Kidney epithelial cell (primary cell): ENCODE measurements around the gene CCL23. TPM values are rescaled to one million over a fixed set of nuclear protein-coding genes. Genes with fewer than 3 reads are reported as not detected.

Source experiments
- DNase-seq: peaks from one replicate; pipeline ENCODE4 v3.0.0-alpha.2; 2010; ENCODE audit warnings: low read depth
- H3K27me3 ChIP-seq: 2 replicates; pipeline ENCODE4 v1.6.0; 2011; ENCODE audit warnings: low read length; ENCODE audit not compliant: control insufficient read depth, insufficient read depth
- H3K36me3 ChIP-seq: 2 replicates; pipeline ENCODE4 v1.5.1; 2011; ENCODE audit warnings: low read length; ENCODE audit not compliant: control insufficient read depth, insufficient read depth
- H3K4me3 ChIP-seq: 2 replicates; pipeline ENCODE4 v1.5.1; 2011; ENCODE audit warnings: low read depth, mild to moderate bottlenecking, control low read depth, low read length
- CTCF ChIP-seq: IDR thresholded peaks from 2 replicates; pipeline ENCODE4 v1.5.1; 2011; ENCODE audit warnings: mild to moderate bottlenecking, moderate library complexity, low read length, control low read depth, inconsistent platforms; ENCODE audit not compliant: insufficient read depth, poor library complexity, severe bottlenecking
- total RNA-seq: library from RNA; depleted of rRNA; stranded (reverse); fragments of >200 nt; gene quantifications from 2 replicates; pipeline ENCODE4 v1.2.3, GENCODE V29; 2015

CCL23 gene
- total RNA-seq, 1 donor from 2014 or later: not detected

GRCh38 chr17:35963663-35964062 lies 54.1 kb downstream of the CCL23 start:
- Histone ChIP-seq H3K27me3 (no peaks in the 10 kb centered on the region), H3K4me3 (no peak overlapping the region), H3K36me3 (no peaks in the 10 kb centered on the region)
- no peak for DNase-seq
- TF ChIP-seq CTCF: no peak

Other genes starting within 250 kb of the CCL23 start
- 0.17 TPM in 1 of 2 replicates, not detected in the other for gene MMP28, start 222.3 kb downstream of the CCL23 start, total RNA-seq
- 21.2 and 36.1 TPM in 2 replicates for gene TAF15, start 208.5 kb downstream of the CCL23 start, total RNA-seq
- gene HEATR9, start 149.1 kb downstream of the CCL23 start, total RNA-seq: not detected in 2 replicates
- not detected in 2 replicates for gene CCL5, start 137.6 kb downstream of the CCL23 start, total RNA-seq
- gene RDM1, start 87.2 kb downstream of the CCL23 start, total RNA-seq: not detected in 2 replicates
- gene LYZL6, start 74.3 kb downstream of the CCL23 start, total RNA-seq: not detected in 2 replicates
- not detected in 2 replicates for gene CCL16, start 36.5 kb downstream of the CCL23 start, total RNA-seq
- gene CCL14, start 31.2 kb downstream of the CCL23 start, total RNA-seq: not detected in 2 replicates
- gene CCL15, start 16.4 kb downstream of the CCL23 start, total RNA-seq: not detected in 2 replicates
- not detected in 2 replicates for gene CCL18, start 46.3 kb upstream of the CCL23 start, total RNA-seq
- 0.71 and 1.3 TPM in 2 replicates for gene CCL3, start 72.2 kb upstream of the CCL23 start, total RNA-seq
- 0.27 TPM in 1 of 2 replicates, not detected in the other for gene CCL4, start 85.9 kb upstream of the CCL23 start, total RNA-seq
- gene TBC1D3B, start 158.7 kb upstream of the CCL23 start, total RNA-seq: 6.3 TPM in 1 of 2 replicates, not detected in the other
- not detected in 2 replicates for gene CCL3L1, start 178.8 kb upstream of the CCL23 start, total RNA-seq
- not detected in 2 replicates for gene CCL4L2, start 193.1 kb upstream of the CCL23 start, total RNA-seq
- gene TBC1D3I, start 246.6 kb upstream of the CCL23 start, total RNA-seq: 0.13 TPM in 1 of 2 replicates, not detected in the other